Gastrocnemius medialis (tissue), 4 donors: ENCODE results near the gene PIK3CA.

Source experiments
- CTCF ChIP-seq, 5 experiments: fragments of 450-650 bp in 3 of 5; fragments of 200-600 bp in 2 of 5; sonication (generic) in 2 of 5; IDR thresholded peaks in 4 of 5; conservative IDR thresholded peaks in 1 of 5; 1 replicate in 4 of 5; 2 replicates in 1 of 5; pipeline ENCODE4 v1.5.1; 2016 to 2019; ENCODE audit warnings: antibody characterized with exemption in 5 of 5, mild to moderate bottlenecking in 3 of 5, moderate library complexity in 3 of 5
- POLR2A ChIP-seq, 2 donors: fragments of 450-650 bp; IDR thresholded peaks; one replicate each; pipeline ENCODE4 v1.6.1; 2017; ENCODE audit warnings: antibody characterized with exemption in 2 of 2, mild to moderate bottlenecking in 2 of 2, moderate library complexity in 2 of 2

- no peak for TF ChIP-seq CTCF (IDR thresholded peaks at IDR 0.05 in 4 of 5, conservative IDR thresholded peaks at IDR 0.05 in 1 of 5)
- TF ChIP-seq POLR2A (IDR thresholded peaks at IDR 0.05): no peak
Measured at GRCh38 chr3:179266701-179267211, 118.6 kb downstream of the PIK3CA start.
